Esophagus muscularis mucosa (tissue), 4 donors: ENCODE data around the gene TBC1D16.

Source experiments
- EP300 ChIP-seq: sonication (generic); formaldehyde crosslinking; IDR thresholded peaks from one replicate; pipeline ENCODE4 v1.6.1; 2017; ENCODE audit warnings: antibody characterized with exemption
- POLR2A ChIP-seq: fragments of 450-650 bp; IDR thresholded peaks from one replicate; pipeline ENCODE4 v1.6.1; 2017; ENCODE audit warnings: antibody characterized with exemption, moderate library complexity, mild to moderate bottlenecking, low read depth
- POLR2AphosphoS5 ChIP-seq, 2 donors: sonication (generic); formaldehyde crosslinking; IDR thresholded peaks; one replicate each; pipeline ENCODE4 v1.6.1; 2017; ENCODE audit warnings: antibody characterized with exemption in 2 of 2
- TF ChIP-seq, protein P1 (sequence below), 3 experiments: fragments of 200-600 bp in 2 of 3; fragments of 450-650 bp in 1 of 3; sonication (generic) in 2 of 3; IDR thresholded peaks; one replicate each; pipeline ENCODE4 v1.5.1; 2017 to 2019; ENCODE audit warnings: antibody characterized with exemption in 3 of 3, mild to moderate bottlenecking in 2 of 3, moderate library complexity in 1 of 3

DNA sequence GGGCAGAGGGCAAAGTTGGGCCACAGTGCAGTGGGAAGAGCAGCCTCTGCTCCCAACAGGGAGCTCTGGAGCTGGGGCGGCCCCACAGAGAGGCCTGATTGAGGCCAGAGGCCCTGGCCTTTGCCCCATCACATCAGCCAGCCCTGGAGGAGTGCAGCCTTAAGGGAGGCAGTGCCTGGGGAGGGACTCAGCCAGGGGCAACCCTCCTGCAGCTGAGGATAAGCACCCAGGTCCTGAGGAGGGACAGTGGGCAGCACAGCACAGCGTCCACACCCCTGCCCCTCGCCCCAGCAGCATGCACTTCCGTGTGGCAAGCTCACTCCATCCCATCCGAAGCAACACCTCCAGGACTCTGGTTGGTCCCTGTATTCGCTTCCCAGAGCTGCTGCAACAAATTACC lies 134.5 kb downstream of the TBC1D16 start:
- TF ChIP-seq POLR2AphosphoS5 (IDR thresholded peaks at IDR 0.05): no peak
- TF ChIP-seq, protein P1, sequence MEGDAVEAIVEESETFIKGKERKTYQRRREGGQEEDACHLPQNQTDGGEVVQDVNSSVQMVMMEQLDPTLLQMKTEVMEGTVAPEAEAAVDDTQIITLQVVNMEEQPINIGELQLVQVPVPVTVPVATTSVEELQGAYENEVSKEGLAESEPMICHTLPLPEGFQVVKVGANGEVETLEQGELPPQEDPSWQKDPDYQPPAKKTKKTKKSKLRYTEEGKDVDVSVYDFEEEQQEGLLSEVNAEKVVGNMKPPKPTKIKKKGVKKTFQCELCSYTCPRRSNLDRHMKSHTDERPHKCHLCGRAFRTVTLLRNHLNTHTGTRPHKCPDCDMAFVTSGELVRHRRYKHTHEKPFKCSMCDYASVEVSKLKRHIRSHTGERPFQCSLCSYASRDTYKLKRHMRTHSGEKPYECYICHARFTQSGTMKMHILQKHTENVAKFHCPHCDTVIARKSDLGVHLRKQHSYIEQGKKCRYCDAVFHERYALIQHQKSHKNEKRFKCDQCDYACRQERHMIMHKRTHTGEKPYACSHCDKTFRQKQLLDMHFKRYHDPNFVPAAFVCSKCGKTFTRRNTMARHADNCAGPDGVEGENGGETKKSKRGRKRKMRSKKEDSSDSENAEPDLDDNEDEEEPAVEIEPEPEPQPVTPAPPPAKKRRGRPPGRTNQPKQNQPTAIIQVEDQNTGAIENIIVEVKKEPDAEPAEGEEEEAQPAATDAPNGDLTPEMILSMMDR (IDR thresholded peaks at IDR 0.05): no peak
- TF ChIP-seq EP300: no peak
- no peak for TF ChIP-seq POLR2A
